ENCODE results near the gene ULBP2. TPM values are rescaled to one million over a fixed set of nuclear protein-coding genes. Genes with fewer than 3 reads are reported as not detected.
"Not testable (repeated sequence)": the region's sequence is repeated elsewhere in the genome, so short reads cannot be mapped to it uniquely, and the experiment has no call there.

The ULBP2 gene
- total and polyA plus RNA-seq, 5 donors from 2014 or later = 0.13 to 9.7 TPM; not detected in 3

DNA sequence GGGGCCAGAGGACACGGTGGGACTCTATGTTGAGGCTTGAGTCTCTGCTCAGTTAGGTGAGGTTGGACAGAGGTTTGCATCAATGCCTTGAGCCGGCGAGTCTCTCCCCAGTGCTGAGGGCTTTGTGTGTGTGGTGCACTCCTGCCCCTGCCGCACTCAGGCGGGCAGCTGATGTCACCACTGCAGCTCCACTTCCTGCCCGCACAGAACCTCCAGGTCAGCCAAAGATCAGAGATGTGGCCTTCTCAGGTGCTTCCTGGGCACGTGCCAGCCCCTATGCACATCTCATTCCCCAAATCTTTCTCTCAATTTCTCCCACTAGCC lies 49.6 kb downstream of the ULBP2 start:
- not testable (repeated sequence) for H3K36me3 Mint-ChIP-seq; H3K27ac ChIP-seq (ENCODE audit: insufficient read depth, low read length, poor library complexity, severe bottlenecking); H3K36me3 ChIP-seq (ENCODE audit: control insufficient read depth, insufficient read depth, low read length)
- peaks cover 53% of the 10 kb centered on the region for H3K27me3 ChIP-seq (ENCODE audit: control insufficient read depth, insufficient read depth, low read length)
- Mint-ChIP-seq H3K4me1 (peaks cover 26 to 40% (median 33%) of the 10 kb centered on the region in 4 donors), H3K27me3 (peaks cover 95% of the 10 kb centered on the region), H3K9me3 (peaks cover 0 to 17% (median 5%) of the 10 kb centered on the region in 7 donors), H3K4me3 (peak overlapping the region; percentile 23 to 79 (median 66)), H3K27ac (peak overlapping the region in 1 of 3 donors; percentile 8)
- DNase-seq (peak in 1 of 3 donors; percentile 32), ATAC-seq (ENCODE audit: low read depth in 2 of 2) (peak; percentile 56 to 67)
- H3K4me1 ChIP-seq (ENCODE audit: control insufficient read depth, insufficient read depth, low read length, poor library complexity, severe bottlenecking) = peaks cover 25% of the 10 kb centered on the region
- H3K4me3 ChIP-seq (ENCODE audit: low read depth, low read length) = peak overlapping the region; percentile 70
- peaks cover 7 to 18% of the 10 kb centered on the region in 2 experiments for H3K9me3 ChIP-seq (ENCODE audit: control insufficient read depth in 2 of 2, low read length in 2 of 2)

DNA sequence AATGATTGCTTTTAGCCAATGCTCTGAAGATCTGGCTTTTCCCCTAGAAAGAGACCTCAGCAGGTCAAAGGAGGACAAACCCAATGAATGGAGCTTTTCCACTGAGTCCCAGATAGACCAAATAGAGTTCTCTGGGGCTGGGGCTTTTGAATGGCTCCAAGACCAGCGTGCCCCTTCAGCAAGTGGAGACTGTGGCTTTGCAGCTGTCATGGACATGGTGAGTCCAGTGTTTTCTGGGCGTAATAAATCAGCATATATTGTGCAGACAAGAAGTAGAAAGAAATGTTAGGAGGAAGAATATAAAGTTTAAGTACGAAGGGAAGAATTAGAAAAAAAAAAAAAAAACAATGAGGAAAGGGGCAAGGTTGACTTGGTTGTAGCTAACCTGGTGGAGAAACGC lies 50.0 kb downstream of the ULBP2 start:
- Histone ChIP-seq H3K4me1 (ENCODE audit: control insufficient read depth, insufficient read depth, low read length, poor library complexity, severe bottlenecking) (peaks cover 25% of the 10 kb centered on the region), H3K4me3 (ENCODE audit: low read depth, low read length) (no peak overlapping the region), H3K27me3 (ENCODE audit: control insufficient read depth, insufficient read depth, low read length) (peaks cover 49% of the 10 kb centered on the region), H3K9me3 (ENCODE audit: control insufficient read depth in 2 of 2, low read length in 2 of 2) (peaks cover 7 to 18% of the 10 kb centered on the region in 2 experiments), H3K36me3 (ENCODE audit: control insufficient read depth, insufficient read depth, low read length) (no peaks in the 10 kb centered on the region), H3K27ac (ENCODE audit: insufficient read depth, low read length, poor library complexity, severe bottlenecking) (no peak overlapping the region)
- Mint-ChIP-seq H3K27ac (no peak overlapping the region), H3K4me1 (peaks cover 26 to 40% (median 32%) of the 10 kb centered on the region in 4 donors), H3K27me3 (peaks cover 95% of the 10 kb centered on the region), H3K4me3 (peak overlapping the region in 2 of 4 donors; percentile 23 to 79), H3K36me3 (no peaks in the 10 kb centered on the region), H3K9me3 (peaks cover 0 to 17% (median 5%) of the 10 kb centered on the region in 7 donors)
- DNase-seq (no peak), ATAC-seq (ENCODE audit: low read depth in 2 of 2) (no peak)

DNA sequence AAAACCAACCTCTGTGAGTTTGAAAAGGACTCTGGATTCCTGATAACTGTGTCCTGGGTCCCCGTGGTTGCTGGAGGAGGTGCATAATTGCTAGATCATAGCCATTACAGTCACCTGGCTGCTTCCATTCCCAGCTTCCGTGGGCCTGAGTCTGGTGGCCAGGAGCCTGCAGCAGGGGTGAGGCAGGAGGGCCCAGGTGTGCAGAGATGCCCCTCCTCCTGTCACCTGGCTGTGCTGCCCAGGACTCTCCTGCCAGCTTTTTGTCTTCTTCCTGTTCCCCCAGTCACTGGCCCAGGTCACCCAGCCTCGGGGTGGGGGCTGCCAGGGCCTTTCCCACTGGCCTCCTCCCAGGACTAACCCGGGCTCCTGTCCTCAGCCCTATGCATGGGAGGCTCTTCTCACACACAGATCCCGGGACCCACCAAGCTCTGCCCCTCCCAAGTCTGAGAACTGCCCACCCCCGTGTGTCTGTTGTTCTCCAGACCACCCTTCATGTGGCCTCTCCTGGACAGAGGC lies 53.5 kb downstream of the ULBP2 start:
- Mint-ChIP-seq H3K27me3 (peaks cover 65% of the 10 kb centered on the region), H3K9me3 (peaks cover 0 to 2% (median 0%) of the 10 kb centered on the region in 7 donors), H3K4me1 (peaks cover 14 to 18% (median 16%) of the 10 kb centered on the region in 4 donors), H3K4me3 (no peak overlapping the region), H3K27ac (no peak overlapping the region), H3K36me3 (peaks cover 4% of the 10 kb centered on the region)
- H3K36me3 ChIP-seq (ENCODE audit: control insufficient read depth, insufficient read depth, low read length) = no peaks in the 10 kb centered on the region
- no peak overlapping the region for H3K4me3 ChIP-seq (ENCODE audit: low read depth, low read length)
- no peaks in the 10 kb centered on the region for H3K9me3 ChIP-seq (ENCODE audit: control insufficient read depth in 2 of 2, low read length in 2 of 2)
- DNase-seq (no peak), ATAC-seq (ENCODE audit: low read depth in 2 of 2) (no peak)
- no peak overlapping the region for H3K27ac ChIP-seq (ENCODE audit: insufficient read depth, low read length, poor library complexity, severe bottlenecking)
- H3K27me3 ChIP-seq (ENCODE audit: control insufficient read depth, insufficient read depth, low read length) = peaks cover 27% of the 10 kb centered on the region
- H3K4me1 ChIP-seq (ENCODE audit: control insufficient read depth, insufficient read depth, low read length, poor library complexity, severe bottlenecking) = peaks cover 16% of the 10 kb centered on the region

DNA sequence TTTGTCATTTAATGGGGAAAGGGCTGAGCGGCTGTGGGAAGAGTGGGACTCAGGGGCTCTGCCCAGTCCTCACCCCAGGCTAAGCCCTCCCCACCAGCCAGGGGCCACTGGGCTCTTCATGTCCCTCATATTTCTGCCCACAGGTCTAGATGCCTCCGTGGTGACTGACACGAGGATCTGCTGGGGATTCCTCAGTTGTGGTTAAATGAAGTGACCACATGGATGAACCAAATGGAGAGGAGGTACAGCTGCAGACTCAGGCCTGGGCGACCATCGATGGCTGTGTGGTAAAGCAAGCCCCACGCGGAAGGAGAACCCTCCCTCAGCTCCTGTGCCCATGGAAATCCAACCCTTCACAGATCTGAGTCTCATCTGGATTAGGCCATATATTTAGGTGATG lies 54.2 kb downstream of the ULBP2 start:
- Histone ChIP-seq H3K36me3 (ENCODE audit: control insufficient read depth, insufficient read depth, low read length) (no peaks in the 10 kb centered on the region), H3K27me3 (ENCODE audit: control insufficient read depth, insufficient read depth, low read length) (peaks cover 24% of the 10 kb centered on the region)
- H3K27ac Mint-ChIP-seq = no peak overlapping the region

More for the DNA sequence above, 54.2 kb downstream of the ULBP2 start:
- H3K4me1 Mint-ChIP-seq = peaks cover 10 to 18% (median 14%) of the 10 kb centered on the region in 4 donors
- no peaks in the 10 kb centered on the region for H3K9me3 Mint-ChIP-seq
- Histone ChIP-seq H3K4me3 (ENCODE audit: low read depth, low read length) (no peak overlapping the region), H3K27ac (ENCODE audit: insufficient read depth, low read length, poor library complexity, severe bottlenecking) (no peak overlapping the region), H3K4me1 (ENCODE audit: control insufficient read depth, insufficient read depth, low read length, poor library complexity, severe bottlenecking) (peaks cover 11% of the 10 kb centered on the region), H3K9me3 (ENCODE audit: control insufficient read depth in 2 of 2, low read length in 2 of 2) (no peaks in the 10 kb centered on the region)
- ATAC-seq (ENCODE audit: low read depth in 2 of 2) (no peak), DNase-seq (no peak)
- no peak overlapping the region for H3K4me3 Mint-ChIP-seq
- peaks cover 4% of the 10 kb centered on the region for H3K36me3 Mint-ChIP-seq
- H3K27me3 Mint-ChIP-seq = peaks cover 58% of the 10 kb centered on the region

Other genes with a start within 250 kb of the ULBP2 start
- gene LATS1, start 223.9 kb upstream of the ULBP2 start, total RNA-seq = 40.9 TPM
- gene LATS1, start 223.9 kb upstream of the ULBP2 start, polyA plus RNA-seq = 10 to 100 TPM in 3 of 4 donors, 1 to 10 TPM in 1; 8.9 to 12.4 (median 12.1) TPM
- gene NUP43, start 195.5 kb upstream of the ULBP2 start, total RNA-seq = 22.4 TPM
- gene NUP43, start 195.5 kb upstream of the ULBP2 start, polyA plus RNA-seq = 10 to 100 TPM in 1 of 4 donors, 1 to 10 TPM in 3; 4.0 to 10.7 (median 5.6) TPM
- gene PCMT1, start 192.3 kb upstream of the ULBP2 start, total RNA-seq = 44.8 TPM
- 100 to 1,000 TPM; 166 to 228 (median 175) TPM for gene PCMT1, start 192.3 kb upstream of the ULBP2 start, polyA plus RNA-seq
- gene LRP11, start 77.7 kb upstream of the ULBP2 start, total RNA-seq = 0.49 TPM
- gene LRP11, start 77.7 kb upstream of the ULBP2 start, polyA plus RNA-seq = 1 to 10 TPM in 2 of 4 donors, under 1 TPM in 2; 0.42 to 1.3 (median 0.93) TPM
- not detected for gene RAET1E, start 43.9 kb upstream of the ULBP2 start, total RNA-seq
- not detected for gene RAET1E, start 43.9 kb upstream of the ULBP2 start, polyA plus RNA-seq
- gene RAET1G, start 18.9 kb upstream of the ULBP2 start, total RNA-seq = 0.76 TPM
- not detected for gene RAET1G, start 18.9 kb upstream of the ULBP2 start, polyA plus RNA-seq
- 0.64 TPM for gene ULBP1, start 21.9 kb downstream of the ULBP2 start, total RNA-seq
- not detected for gene ULBP1, start 21.9 kb downstream of the ULBP2 start, polyA plus RNA-seq
- not detected for gene RAET1L, start 83.5 kb downstream of the ULBP2 start, total RNA-seq
- not detected for gene RAET1L, start 83.5 kb downstream of the ULBP2 start, polyA plus RNA-seq
- 1.3 TPM for gene ULBP3, start 127.1 kb downstream of the ULBP2 start, total RNA-seq
- gene ULBP3, start 127.1 kb downstream of the ULBP2 start, polyA plus RNA-seq = 1 to 10 TPM in 1 of 4 donors, under 1 TPM in 2, not detected in 1; 0.19 to 1.2 (median 0.72) TPM
- gene PPP1R14C, start 201.0 kb downstream of the ULBP2 start, total RNA-seq = not detected
- gene PPP1R14C, start 201.0 kb downstream of the ULBP2 start, polyA plus RNA-seq = not detected

All from CD4-positive, CD25-positive, alpha-beta regulatory T cell (primary cell).